HG03342 (cell line): Measurements from ENCODE around the gene BRD1.
A peak's percentile ranks its signal among the peaks of the same experiment; 100 is the strongest.
"Not testable (repeated sequence)": the region's sequence is repeated elsewhere in the genome, so short reads cannot be mapped to it uniquely, and the experiment has no call there.

Source experiments
- ATAC-seq: cut with Tn5 transposase; IDR thresholded peaks from one replicate; pipeline ENCODE4 v1.9.1; 2021; ENCODE audit warnings: mild to moderate bottlenecking, moderate library complexity; ENCODE audit not compliant: unreplicated experiment

The BRD1 gene

DNA sequence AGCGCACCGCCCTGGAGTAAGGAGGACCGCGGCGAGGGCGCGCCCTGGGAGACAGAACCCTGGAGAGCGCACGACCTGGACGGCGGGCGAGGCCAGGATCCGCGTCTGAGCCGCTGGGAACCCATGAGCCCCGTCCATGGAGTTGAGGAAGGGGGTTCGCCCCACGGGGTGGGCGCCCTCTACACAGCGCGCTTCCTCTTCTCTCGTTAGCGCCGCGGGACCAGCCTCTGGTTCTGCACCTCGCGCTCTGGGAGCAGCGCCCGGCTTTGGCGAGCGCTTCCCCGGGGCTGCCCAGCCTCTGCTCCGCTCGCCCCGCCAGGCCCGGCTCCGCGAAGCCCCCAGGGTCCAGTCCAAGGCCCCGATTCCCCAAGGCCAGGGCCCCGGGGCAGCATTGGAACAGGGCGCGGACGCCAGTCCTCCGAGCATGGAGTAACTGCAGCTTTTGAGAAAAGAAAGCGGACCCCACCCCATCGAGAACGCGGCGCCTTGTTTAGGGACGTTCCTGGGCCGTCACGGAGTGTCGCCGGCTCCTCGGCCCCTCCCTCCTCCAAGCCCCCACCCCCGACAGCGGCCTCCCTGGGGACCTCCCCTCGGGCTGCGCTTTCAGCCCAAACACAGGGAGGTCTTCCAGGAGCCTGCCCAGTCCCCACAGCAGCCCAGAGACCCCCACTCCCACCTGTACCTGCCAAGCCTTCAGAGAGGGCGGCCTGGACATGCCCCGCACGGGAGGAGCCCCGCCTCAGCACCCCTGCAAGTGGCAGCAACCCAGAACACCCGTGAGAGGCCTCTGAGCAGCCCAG is 56.2 kb downstream of the BRD1 start:
- ATAC-seq, result no peak

DNA sequence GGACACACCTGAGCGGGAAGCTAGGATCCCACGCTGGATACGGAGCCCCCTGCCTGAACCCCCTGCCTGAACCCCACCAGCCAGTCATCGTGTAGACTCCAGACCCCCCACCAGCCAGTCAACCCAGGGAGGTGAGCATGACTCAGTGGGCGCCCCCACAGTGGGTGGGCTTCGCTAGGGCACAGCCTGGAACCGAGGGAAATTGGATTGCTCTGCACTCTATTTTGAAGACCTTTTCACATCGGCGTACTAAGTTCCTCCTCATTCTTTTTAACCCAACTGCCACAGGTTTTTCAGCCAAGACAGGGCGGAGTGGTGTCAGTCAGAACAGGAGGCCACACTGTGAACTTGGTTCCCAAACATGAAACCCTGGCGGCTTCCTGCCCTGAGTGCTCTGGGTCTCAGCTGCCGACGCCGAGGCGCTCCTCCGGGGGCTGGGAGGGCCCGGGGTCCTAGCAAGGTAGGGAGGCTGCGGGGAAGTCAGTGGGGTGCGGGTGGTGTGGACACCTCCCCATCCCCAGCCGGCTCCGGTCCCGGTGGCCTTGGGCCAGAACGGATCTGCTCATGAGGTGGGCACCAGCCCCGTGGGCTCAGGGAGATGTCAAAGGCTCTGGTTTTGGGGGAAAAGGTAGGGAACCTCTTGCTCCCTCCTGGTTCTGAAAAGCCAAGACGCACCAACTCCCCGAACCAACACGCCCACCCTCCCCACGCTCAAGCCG is 57.0 kb downstream of the BRD1 start:
- no peak for ATAC-seq

DNA sequence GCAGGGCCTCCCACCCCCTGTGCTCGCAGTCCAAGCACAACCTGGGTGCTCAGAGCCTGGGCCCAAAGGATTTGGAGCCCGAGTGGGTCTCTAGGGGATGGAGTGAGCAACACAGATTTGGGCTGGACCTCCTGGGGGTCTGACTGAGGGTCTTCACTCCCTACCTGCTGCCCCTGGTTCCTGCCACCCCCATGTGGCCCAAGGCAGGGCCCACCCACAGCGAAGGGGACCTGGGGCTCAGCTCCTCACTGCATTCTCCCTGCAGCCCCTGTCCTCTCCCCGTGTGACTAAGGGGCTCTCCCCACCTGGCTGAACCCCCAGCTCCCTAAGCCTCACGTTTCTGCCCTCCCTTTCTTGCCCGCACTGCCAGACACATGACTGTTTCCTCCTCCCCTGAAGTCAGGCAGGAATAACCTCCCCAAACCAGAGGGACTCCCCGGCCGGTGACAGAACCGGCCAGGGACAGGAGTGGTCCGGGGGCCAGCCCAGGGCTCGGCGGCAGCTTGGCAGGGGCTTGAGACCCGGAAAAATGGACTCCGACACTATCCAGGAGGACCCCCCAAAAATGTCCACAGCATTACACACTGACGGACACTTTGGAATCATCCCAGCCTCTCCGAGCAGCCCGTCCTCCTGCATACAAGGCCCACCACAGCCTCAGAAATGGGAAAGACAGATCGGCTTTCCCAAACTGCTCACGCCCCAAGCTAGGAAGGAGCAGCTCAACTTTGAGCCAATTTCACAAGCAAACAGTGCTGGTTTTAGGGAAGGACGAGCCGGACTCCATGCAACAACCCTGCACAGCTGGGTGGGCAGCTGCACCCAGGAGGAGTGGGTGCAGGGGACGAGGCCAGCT is 57.8 kb downstream of the BRD1 start:
- ATAC-seq, result no peak

DNA sequence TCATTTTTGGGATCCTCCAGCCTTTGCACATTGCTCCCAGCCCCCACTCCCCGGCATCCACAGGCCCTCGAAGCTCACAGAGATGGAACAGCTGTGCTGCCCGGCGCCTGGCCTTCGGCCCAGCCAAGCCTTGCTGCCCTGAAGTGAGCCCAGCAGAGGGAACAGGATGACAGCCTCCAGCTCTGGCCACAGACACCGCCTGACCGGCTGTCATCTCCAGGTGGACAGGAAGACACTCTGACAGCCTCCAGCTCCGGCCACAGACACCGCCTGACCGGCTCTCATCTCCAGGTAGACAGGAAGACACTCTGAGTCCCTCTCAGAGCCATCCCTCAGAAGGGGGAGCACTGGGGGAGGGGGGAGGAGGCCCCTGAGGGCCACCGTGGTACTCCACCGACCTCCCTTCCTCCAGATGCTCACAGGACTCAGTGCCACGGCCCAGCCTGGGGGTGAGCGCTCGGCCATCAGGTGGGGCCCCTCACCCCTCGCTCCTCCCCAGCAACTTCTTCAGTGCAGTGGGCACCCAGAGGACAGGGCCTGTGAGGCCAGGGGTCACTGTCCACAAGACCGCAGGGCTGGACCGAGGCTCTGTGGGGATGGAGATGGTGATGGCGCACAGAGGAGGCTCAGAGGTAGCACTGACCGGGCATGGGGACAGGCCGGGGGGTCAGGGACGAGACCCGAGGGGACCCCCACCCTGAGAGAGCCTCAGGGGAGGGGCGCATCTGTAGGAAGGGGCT is 58.6 kb downstream of the BRD1 start:
- no peak for ATAC-seq

DNA sequence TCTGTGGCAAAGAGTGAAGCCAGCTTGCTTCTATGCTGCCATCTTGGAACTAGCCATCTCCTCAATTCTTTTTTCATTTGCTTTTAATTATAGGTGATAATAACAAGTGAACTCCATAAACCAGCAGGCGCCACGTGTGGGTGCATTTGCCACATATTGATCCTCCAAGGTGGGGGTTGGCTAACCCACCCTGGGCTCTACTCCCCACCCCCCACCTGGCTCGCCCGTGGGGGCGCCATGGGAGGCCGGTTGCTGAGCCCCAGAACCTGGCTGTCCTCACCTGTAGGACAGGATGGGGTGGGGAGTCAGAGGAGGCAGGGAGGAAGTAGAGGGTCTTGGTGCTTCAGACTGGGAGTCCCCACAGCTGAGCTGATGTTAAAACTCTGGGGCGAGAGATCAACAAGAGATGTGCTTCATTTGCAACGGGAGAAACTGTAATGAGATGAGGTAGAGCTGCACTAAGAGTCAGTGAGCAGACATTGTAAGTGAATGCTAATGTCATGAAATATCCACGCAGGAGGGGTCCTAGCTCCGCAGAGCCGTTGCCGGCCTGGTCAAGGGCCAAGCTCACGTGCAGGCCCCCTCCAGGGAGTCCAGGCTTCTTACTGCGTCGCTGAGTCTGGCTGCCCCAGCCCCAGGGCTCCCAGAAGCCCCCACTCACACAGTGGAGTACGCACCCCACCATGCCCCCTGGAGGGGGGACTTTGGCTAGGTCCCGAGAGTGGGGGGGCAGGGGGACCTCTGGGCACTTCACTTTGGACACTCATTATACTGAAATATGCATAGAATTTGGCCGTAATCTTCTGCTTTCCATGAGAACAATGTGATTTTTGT is 59.4 kb downstream of the BRD1 start:
- no peak for ATAC-seq

DNA sequence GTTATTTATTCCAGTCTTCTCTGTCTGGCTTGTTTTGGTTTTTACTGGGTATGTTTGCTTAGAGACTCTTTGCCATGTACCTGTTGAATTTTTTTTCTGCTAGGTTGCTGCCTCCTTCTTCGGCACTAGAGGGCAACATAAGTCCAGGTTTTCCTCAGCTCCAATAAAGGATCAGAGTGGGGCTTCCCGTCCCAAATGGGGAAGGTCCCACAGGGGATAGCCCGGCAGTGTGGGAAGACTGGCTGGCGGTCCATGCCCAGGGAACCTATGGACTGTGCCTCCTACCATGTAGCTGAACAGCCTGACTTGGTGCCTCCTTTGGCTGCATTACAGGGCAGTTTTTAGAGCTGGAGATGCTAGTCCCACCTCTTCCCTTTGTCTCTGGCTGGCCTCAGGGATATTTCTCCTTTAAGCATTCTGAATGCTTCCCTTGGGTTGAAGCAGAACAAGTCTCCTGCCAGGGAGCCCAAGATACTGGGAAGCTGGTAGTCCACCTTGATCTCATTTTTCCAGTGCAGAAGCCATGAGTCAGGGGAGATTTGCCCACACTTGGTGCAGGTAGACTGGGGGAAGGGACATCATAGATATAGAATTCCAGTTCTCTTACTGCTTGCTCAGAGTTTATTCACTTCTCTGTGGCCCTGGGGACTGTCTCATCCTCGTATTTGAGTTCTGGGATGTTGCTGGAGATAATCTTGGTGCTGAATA is 60.2 kb downstream of the BRD1 start:
- ATAC-seq, result no peak

DNA sequence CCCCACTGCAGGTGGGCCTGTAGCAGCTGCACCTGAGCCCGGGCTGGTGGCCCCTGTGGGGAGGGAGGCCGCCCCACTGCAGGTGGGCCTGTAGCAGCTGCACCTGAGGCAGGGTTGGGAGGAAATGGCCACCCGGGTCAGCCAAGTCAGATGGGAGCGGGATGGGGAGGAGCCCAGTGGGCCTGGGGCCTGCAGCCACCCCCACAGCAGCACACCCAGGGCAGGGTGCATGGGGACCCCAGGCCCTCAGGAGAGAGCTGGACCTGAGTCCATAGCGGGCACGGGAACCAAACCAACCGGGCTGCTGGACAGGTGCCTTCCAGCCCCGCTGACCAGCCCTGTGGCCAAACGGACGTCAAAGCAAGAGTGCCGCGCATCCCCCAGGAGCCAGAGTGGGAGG is 61.7 kb downstream of the BRD1 start:
- ATAC-seq, result no peak

DNA sequence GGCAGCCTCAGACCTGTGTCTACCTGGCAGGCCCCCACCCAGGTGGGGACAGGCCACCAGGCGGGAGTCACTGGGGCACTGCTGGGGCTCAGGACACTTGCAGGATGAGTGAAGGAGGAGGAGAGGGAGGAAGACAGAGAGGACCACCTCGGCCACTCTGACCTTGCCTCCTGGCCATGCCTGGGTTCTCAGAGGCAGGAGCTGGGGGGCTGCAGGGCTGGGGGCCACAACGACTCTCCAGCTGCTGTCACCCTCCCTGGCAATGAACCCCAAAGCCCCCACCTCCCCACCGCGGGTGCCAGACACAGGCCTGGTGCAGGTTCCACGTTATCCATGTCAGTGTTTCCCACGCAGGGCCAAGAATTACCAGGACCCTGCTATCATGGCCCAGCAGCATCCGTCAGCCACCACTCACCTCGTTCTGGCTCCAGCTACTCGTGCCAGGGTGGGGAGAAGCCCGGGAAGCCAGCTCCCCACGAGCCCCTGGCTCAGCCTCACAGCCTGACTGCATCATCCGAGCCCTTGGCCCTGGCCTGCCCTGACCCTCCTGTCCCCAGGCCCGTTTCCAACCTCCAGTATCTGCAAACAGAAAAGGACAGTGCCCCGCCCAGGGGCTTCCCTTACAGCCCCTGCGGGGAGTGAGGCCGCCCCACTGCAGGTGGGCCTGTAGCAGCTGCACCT is 62.4 kb downstream of the BRD1 start:
- no peak for ATAC-seq

DNA sequence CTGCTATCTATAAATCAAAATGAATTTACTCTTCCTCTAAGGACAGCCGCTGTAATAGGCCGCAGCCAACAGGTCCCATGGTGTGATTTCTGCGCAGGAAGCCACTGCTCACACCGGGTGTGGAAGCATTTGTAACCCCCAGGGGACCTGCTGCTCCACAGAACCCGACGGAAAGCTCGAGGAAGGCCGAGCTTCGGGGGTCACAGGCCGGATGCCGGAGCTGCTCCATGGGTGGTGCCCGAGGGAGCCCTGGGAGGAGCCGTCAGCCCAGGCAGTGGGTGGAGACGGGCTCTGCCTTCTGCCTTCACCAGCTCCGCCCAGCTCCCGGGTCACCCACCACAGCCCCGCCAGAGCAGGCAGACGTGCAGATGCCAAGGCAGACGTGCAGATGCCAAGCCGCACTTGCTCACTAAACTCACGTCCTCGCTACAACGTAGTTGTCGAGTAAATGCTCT is 63.5 kb downstream of the BRD1 start:
- ATAC-seq, result no peak

DNA sequence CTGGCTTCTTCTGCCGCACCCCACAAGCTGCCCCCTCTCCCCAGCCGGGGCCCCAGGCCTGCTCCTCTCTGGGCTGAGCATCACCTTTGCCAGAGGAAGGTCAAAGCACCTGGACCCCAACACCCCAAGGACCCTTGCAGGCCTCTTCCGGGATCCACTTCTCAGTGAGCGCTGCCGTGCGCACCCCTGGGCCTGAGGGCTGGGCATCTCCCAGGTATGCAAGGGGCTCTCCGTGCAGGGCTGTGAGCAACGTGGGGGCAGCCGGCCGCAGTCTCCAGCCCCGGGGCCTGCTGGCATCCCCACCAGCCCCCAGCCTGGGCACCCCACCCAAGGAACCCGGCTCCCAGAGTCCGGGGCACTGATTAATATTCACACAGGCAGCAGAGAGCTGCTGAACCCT is 64.0 kb downstream of the BRD1 start:
- ATAC-seq, result no peak

DNA sequence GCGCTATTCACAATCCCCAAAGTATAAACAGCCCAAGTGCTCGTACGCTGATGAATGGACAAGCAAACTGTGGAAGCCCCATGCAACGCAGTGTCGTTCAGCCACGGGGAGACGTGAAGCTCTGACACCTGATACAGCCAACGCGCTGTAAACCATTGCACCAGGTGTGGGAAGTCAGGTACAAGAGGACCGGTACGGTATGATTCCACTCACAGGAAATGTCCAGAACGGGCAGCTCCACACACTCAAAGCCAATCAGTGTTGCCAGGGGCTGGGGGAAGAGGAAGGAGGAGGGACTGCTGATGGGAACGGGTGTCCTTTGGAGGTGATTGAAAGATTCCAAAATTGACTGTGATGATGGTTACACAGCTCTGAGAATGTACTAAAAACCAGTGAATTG is 64.5 kb downstream of the BRD1 start:
- ATAC-seq, result no peak

DNA sequence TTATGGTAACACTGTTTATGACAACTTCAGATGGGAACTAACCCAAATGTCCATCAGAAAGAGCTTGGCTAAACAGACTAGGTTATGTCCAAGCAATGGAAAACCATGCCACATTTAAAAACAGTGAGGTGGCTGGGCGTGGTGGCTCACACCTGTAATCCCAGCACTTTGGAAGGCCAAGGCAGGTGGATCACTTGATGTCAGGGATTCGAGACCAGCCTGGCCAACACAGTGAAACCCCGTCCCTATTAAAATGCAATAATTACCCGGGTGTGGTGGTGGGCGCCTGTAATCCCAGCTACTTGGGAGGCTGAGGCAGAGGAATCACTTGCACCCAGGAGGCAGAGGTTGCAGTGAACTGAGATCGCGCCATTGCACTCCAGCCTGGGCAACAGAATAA is 65.1 kb downstream of the BRD1 start:
- not testable (repeated sequence) for ATAC-seq

DNA sequence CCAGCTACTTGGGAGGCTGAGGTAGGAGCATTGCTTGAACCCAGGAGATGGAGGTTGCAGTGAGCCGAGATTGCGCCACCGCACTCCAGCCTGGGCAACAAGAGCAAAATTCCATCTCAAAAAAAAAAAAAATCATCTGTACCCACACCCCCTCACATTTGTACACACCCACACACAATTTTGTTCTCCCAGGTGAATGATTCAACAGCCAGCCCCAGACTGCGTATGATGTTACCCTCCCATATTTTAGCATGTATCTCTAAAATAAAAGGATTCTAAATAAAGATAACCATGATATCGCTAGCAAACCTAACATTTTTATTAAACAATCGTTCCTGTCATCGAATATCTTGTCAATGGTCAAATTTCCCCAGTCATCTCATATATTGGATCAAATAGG is 65.8 kb downstream of the BRD1 start:
- no peak for ATAC-seq

DNA sequence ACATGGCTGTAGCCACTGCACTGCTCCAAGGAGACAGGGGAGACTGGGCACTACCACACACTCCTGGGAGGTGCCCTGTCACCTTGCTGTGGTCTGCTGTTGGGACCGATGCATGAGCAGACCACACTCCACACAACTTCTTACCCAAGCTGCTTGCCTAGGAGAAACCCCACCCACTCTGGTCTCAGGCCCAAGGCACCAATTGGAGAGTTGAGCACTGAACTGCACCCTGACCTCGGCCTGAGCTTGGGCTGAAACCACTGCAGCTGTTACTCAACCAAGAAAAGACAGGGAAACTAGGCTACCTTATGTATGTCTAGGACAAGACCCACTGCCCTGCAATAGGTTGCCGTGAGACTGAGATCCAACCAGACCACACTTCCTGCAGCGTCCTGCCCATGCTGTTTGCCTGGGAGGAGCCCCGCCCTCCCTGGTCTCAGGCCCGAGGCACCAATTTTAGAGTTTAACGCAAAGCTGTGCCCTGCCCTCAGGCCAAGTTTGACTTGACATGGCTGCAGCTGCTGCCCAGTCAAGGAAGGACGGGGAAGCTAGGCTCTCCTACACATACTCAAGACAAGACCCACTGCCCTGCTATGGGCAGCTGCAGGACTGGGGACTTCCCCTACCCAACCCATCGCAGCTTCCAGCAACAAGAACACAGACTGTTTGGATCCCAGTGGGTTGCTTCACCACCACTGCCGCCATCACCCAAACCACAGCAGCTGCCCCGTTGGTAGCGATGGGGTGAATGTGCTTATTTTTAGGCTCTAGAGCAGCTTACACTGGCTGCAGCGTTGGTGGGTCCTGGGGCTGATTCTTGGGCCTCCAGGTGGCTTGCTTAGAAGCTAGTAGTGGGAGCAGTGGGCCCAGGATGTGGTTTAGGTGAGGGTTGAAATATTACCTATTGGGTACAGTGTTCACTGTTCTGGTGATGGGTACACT is 66.8 kb downstream of the BRD1 start:
- ATAC-seq, result peak; percentile 57

DNA sequence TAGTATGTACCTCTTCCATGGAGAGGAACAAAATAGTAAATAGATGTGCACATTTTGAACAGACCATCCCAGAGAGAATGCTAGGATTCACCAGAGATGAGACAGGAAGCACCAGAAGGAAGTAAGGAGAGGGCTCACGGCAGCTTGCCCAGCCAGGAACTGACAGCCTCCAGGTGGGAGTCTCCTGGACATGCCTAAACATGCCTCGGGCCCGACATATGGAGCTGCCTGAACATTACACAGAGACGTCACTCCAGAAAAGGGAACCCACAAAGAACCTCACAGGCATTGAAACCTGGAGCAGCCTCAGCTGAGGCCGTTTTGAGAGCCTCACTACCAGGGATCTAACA is 67.4 kb downstream of the BRD1 start:
- no peak for ATAC-seq

DNA sequence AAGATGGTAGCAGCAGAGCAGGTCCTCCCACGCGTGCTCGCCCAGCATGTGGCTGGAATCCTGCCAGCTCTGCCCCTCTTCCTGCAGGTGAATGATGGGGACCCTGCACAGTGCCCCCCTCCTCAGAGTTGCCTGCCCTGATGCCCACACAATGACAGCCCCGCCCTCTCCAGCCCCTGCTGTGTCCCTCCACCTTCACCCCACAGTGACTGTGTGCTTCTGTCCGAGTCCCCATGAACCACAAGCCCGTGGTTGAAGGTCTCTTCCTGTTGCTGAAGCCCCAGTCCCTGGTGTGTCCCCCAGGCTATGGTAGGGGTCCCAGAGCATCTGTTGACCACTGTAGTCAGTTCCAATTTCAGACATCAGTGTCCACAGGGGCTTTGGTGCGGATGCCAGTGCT is 71.0 kb downstream of the BRD1 start:
- no peak for ATAC-seq

DNA sequence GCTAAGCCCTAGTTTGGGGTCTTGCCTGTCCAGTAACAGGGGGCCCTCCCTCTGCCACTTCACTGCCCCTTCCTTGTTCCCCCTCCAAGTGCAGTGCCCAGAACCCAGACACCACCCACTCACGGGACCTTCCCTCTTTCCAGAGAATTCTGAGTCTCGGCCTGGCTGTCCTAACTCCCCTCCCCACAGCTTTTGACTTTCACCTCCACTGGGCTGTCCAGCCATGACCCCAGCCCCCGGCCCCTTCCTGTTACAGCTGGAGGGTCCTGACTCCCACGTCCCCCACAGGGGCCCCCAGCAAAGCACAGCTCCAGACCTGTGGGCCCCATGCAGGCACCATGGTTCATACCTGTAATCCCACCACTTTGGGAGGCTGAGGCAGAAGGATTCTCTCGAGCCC is 71.5 kb downstream of the BRD1 start:
- ATAC-seq, result no peak

DNA sequence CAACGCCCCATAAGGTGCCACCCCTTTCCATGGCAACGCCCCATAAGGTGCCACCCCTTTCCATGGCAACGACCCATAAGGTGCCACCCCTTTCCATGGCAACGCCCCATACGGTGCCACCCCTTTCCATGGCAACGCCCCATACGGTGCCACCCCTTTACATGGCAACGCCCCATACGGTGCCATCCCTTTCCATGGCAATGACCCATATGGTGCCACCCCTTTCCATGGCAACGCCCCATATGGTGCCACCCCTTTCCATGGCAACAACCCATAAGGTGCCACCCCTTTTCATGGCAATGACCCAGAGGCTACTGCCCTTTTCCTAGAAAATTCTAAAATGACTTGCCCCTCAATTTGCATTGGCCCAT is 72.1 kb downstream of the BRD1 start:
- ATAC-seq, result no peak
